ENCODE data around the gene GHRHR. TPM values are rescaled to one million over a fixed set of nuclear protein-coding genes. Genes with fewer than 3 reads are reported as not detected.

The GHRHR gene
- total and polyA plus RNA-seq, 2 donors (not counting 1 experiment from before 2014, with no cell fraction given) = not detected

DNA sequence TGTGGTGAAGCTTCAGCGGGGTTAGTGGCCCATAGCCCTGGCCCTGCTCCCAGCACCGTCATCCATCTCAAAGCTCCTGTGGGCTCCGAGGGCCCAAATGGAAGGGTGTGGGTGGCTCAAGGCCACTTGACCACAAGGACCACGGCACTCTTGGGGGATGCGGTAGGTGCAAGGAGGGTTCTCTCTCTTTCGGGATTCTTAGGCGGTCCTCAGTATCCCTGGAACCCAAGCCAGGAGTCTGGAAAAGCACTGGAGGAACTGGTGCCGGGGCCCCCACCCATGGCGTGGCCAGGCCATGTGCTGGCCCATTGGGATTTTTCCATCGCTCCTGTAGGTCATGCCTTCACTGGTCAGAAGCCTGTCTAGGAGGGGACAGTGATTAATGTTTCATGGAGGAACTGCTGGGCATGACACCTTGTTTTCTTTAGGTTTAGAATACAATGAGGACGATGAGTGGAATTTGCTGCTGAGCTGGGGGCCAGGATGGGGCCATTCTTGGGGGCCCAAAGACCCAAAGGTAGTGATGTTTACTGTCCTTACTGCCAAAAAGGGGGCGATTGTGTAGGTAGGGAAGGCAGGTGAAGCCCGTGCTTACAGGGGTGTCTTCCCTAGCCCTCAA is 35.4 kb upstream of the GHRHR start:
- 95% methylated on average over 8 of the region's 13 CpGs for WGBS (ENCODE audit: insufficient coverage)
- Mint-ChIP-seq H3K4me1 (no peaks in the 10 kb centered on the region), H3K27me3 (no peaks in the 10 kb centered on the region), H3K4me3 (no peak overlapping the region), H3K27ac (no peak overlapping the region), H3K9me3 (ENCODE audit: insufficient read depth) (no peaks in the 10 kb centered on the region)
- H3K9me3 ChIP-seq (ENCODE audit: control extremely low read depth in 1 of 3, control insufficient read depth in 2 of 3, insufficient read depth in 1 of 3, low read length in 2 of 3) = peaks cover 0 to 22% (median 0%) of the 10 kb centered on the region in 3 donors
- CTCF ChIA-PET = interaction anchor here (2.6 kb wide), 1 partner anchor 10 kb away, joined by 11 read pairs; no protein-coding TSS in a partner anchor
- H3K4me3 ChIP-seq (ENCODE audit: control extremely low read depth in 1 of 5, extremely low read depth in 1 of 5, insufficient read depth in 1 of 5, low read depth in 2 of 5, low read length in 4 of 5) = no peak overlapping the region
- no peak for TF ChIP-seq EZH2 (IDR thresholded peaks at IDR 0.05; ENCODE audit: borderline replicate concordance, insufficient read depth, low read depth, low read length, poor library complexity, severe bottlenecking)
- no peak for TF ChIP-seq CTCF (IDR thresholded peaks at IDR 0.05)
- no peak for ATAC-seq (ENCODE audit: low read depth)
- H3K36me3 ChIP-seq (replicated peaks in 1 of 2; ENCODE audit: control extremely low read depth in 1 of 2, control insufficient read depth in 1 of 2, extremely low read depth in 1 of 2, insufficient read depth in 2 of 2, low read length in 1 of 2) = no peaks in the 10 kb centered on the region
- no peak overlapping the region for H2AFZ ChIP-seq (ENCODE audit: insufficient read depth, low read depth, low read length, poor library complexity, severe bottlenecking)
- DNase-seq = no peak
- H3K4me1 ChIP-seq (ENCODE audit: control insufficient read depth in 2 of 2, insufficient read depth in 2 of 2, low read length in 2 of 2) = no peaks in the 10 kb centered on the region
- H3K27ac ChIP-seq (ENCODE audit: low read length in 2 of 2) = no peak overlapping the region
- peaks cover 0 to 2% (median 0%) of the 10 kb centered on the region in 4 experiments for H3K27me3 ChIP-seq (replicated peaks in 1 of 4; ENCODE audit: control extremely low read depth in 1 of 4, control insufficient read depth in 3 of 4, insufficient read depth in 4 of 4, low read length in 3 of 4)
- no peak overlapping the region for H3K9ac ChIP-seq (ENCODE audit: low read length)
- intact Hi-C loops (cut with micrococcal nuclease) = no loop called here
- POLR2A ChIA-PET = no interaction called here
- no peak overlapping the region for H3K4me2 ChIP-seq (replicated peaks; ENCODE audit: low read depth, low read length, poor library complexity, severe bottlenecking)
- no peaks in the 10 kb centered on the region for H4K20me1 ChIP-seq (ENCODE audit: control insufficient read depth, insufficient read depth, low read length, poor library complexity, severe bottlenecking)
- no peaks in the 10 kb centered on the region for H3K79me2 ChIP-seq (ENCODE audit: control insufficient read depth, insufficient read depth, low read length)

DNA sequence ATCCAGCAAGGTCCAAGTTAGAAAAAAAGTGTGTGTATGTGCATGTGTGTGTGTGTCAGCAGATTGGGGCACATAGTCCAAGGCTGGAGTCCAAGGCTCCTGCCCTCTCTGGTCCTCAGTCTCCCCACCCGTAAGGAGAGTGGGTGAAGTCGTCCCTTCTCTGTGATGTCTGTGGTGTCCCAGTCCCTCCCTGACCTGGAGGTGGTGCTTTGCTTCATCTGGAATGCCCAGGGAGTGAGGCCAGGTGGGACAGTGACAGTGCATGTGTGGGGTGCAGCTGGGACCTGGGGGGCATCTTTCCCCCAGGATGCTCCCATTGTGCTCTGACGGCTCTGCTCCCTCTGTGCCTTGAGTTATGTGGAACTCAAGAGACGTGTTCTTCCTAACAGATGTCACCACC is 34.1 kb upstream of the GHRHR start:
- H3K27me3 ChIP-seq (replicated peaks in 1 of 4; ENCODE audit: control extremely low read depth in 1 of 4, control insufficient read depth in 3 of 4, insufficient read depth in 4 of 4, low read length in 3 of 4) = peaks cover 0 to 2% (median 0%) of the 10 kb centered on the region in 4 experiments
- H3K27me3 Mint-ChIP-seq = no peaks in the 10 kb centered on the region
- no peak overlapping the region for H3K27ac ChIP-seq (ENCODE audit: low read length in 2 of 2)
- no peaks in the 10 kb centered on the region for H4K20me1 ChIP-seq (ENCODE audit: control insufficient read depth, insufficient read depth, low read length, poor library complexity, severe bottlenecking)
- H3K9ac ChIP-seq (ENCODE audit: low read length) = no peak overlapping the region
- H2AFZ ChIP-seq (ENCODE audit: insufficient read depth, low read depth, low read length, poor library complexity, severe bottlenecking) = no peak overlapping the region
- H3K27ac Mint-ChIP-seq = no peak overlapping the region
- peaks cover 0 to 22% (median 0%) of the 10 kb centered on the region in 3 donors for H3K9me3 ChIP-seq (ENCODE audit: control extremely low read depth in 1 of 3, control insufficient read depth in 2 of 3, insufficient read depth in 1 of 3, low read length in 2 of 3)
- no peak overlapping the region for H3K4me3 ChIP-seq (ENCODE audit: control extremely low read depth in 1 of 5, extremely low read depth in 1 of 5, insufficient read depth in 1 of 5, low read depth in 2 of 5, low read length in 4 of 5)
- H3K4me3 Mint-ChIP-seq = no peak overlapping the region
- 100% methylated on average over 2 of the region's 4 CpGs for WGBS (ENCODE audit: insufficient coverage)
- intact Hi-C loops (cut with micrococcal nuclease) = no loop called here
- no peak for ATAC-seq (ENCODE audit: low read depth)
- ChIA-PET CTCF (interaction anchor here (2.6 kb wide), 1 partner anchor 9 kb away, joined by 11 read pairs; no protein-coding TSS in a partner anchor), POLR2A (no interaction called here)
- H3K36me3 ChIP-seq (replicated peaks in 1 of 2; ENCODE audit: control extremely low read depth in 1 of 2, control insufficient read depth in 1 of 2, extremely low read depth in 1 of 2, insufficient read depth in 2 of 2, low read length in 1 of 2) = no peaks in the 10 kb centered on the region
- no peaks in the 10 kb centered on the region for H3K9me3 Mint-ChIP-seq (ENCODE audit: insufficient read depth)
- H3K4me1 ChIP-seq (ENCODE audit: control insufficient read depth in 2 of 2, insufficient read depth in 2 of 2, low read length in 2 of 2) = no peaks in the 10 kb centered on the region
- no peak for DNase-seq
- TF ChIP-seq CTCF (IDR thresholded peaks at IDR 0.05) (no peak), EZH2 (IDR thresholded peaks at IDR 0.05; ENCODE audit: borderline replicate concordance, insufficient read depth, low read depth, low read length, poor library complexity, severe bottlenecking) (no peak)
- H3K79me2 ChIP-seq (ENCODE audit: control insufficient read depth, insufficient read depth, low read length) = no peaks in the 10 kb centered on the region
- H3K4me2 ChIP-seq (replicated peaks; ENCODE audit: low read depth, low read length, poor library complexity, severe bottlenecking) = no peak overlapping the region
- no peaks in the 10 kb centered on the region for H3K4me1 Mint-ChIP-seq

All from B cell (primary cell).